ENCODE measurements around the gene CFL1.

DNA sequence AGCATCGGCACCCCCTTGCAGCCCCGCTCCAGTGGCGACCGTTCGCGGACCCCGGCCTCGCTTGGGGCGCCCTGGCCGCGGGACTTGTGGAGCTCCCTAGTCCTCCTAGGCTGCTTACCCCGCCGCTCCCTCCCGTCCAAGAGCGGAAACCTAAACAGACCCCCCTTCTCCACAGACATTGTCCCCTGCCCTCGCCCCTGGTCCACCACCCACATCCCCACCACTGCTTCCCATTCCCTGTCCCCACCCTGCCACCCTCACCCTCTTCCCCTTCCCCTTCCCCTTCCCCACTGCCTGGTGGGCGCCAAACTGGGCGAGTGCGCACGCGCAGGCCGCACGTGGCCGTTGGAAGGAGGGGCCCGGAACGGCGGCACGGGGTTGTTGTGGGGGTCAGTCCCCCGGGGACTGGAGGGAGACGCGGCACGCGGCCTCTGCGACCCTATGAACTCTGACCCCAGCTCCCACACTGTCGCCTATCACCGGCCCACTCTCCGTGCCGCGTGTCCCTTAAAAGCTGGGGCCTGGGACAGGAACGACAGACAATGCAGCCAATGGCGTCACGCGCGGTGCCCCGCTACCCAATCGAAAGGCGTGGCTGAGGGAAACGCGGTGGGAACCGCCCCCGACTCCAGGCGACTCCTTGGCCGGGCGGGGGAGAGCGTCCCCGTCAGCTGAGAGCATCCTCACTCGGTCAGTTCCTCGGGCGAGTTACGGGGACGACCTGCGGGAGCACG is 24.5 kb downstream of the CFL1 start, which contains the start of gene SNX32:
- TF ChIP-seq POLR2A (IDR thresholded peaks at IDR 0.05), result no peak
- TF ChIP-seq, protein P1, sequence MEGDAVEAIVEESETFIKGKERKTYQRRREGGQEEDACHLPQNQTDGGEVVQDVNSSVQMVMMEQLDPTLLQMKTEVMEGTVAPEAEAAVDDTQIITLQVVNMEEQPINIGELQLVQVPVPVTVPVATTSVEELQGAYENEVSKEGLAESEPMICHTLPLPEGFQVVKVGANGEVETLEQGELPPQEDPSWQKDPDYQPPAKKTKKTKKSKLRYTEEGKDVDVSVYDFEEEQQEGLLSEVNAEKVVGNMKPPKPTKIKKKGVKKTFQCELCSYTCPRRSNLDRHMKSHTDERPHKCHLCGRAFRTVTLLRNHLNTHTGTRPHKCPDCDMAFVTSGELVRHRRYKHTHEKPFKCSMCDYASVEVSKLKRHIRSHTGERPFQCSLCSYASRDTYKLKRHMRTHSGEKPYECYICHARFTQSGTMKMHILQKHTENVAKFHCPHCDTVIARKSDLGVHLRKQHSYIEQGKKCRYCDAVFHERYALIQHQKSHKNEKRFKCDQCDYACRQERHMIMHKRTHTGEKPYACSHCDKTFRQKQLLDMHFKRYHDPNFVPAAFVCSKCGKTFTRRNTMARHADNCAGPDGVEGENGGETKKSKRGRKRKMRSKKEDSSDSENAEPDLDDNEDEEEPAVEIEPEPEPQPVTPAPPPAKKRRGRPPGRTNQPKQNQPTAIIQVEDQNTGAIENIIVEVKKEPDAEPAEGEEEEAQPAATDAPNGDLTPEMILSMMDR (IDR thresholded peaks at IDR 0.05 in 4 of 5, conservative IDR thresholded peaks at IDR 0.05 in 1 of 5), result no peak
